HCT116 (cell line): ENCODE results near the gene AEBP2. TPM values are rescaled to one million over a fixed set of nuclear protein-coding genes. Genes with fewer than 3 reads are reported as not detected.

Experiments
- ATAC-seq: fragments of 200-7000 bp; cut with Tn5 transposase; 2 replicates; pipeline ENCODE4 v1.9.1; 2020; ENCODE audit warnings: mild to moderate bottlenecking, moderate library complexity
- BruUV-seq: library from RNA; stranded (reverse); fragments of 400-500 nt; replicated peaks from 2 replicates; lab custom pipeline; 2021; lab: Mats Ljungman, UMichigan
- CTCF ChIA-PET: fragments of 300-600 bp; sonication (Branson Sonifier 250); formaldehyde crosslinking; loops from one replicate; lab custom pipeline; 2021; ENCODE audit warnings: antibody characterized with exemption; lab: Charles Lee
- POLR2A ChIA-PET: fragments of 300-600, 350-600 bp; sonication (Branson Sonifier 250); formaldehyde crosslinking; loops from one replicate; lab custom pipeline; 2021; ENCODE audit warnings: antibody characterized with exemption; lab: Charles Lee
- RAD21 ChIA-PET, 2 experiments: fragments of 300-600 bp; sonication (Branson Sonifier 250); formaldehyde crosslinking; loops; one replicate each; lab custom pipeline; 2023; ENCODE audit warnings: low total read pairs in 2 of 2; ENCODE audit not compliant: uncharacterized antibody in 2 of 2, unreplicated experiment in 2 of 2, low non-redundant PET in 1 of 2; lab: Charles Lee
- DNase-seq: peaks from one replicate; pipeline ENCODE4 v3.0.0-alpha.2; 2010; ENCODE audit warnings: low read depth, low spot score
- H2AFZ ChIP-seq: fragments of 200-600 bp; shearing (Covaris generic), sonication (generic); 2 replicates; pipeline ENCODE4 v1.6.1; 2017; ENCODE audit warnings: low read depth, mixed run types, mixed read lengths, antibody characterized with exemption, low read length; ENCODE audit not compliant: poor library complexity, severe bottlenecking
- H3K27ac ChIP-seq: 2 replicates; pipeline ENCODE4 v1.5.1; 2012; ENCODE audit warnings: low read depth, low read length
- H3K27me3 ChIP-seq: fragments of 200-600 bp; sonication (generic); 2 replicates; pipeline ENCODE4 v1.6.1; 2016; ENCODE audit warnings: mixed run types, low read length, mixed read lengths; ENCODE audit not compliant: insufficient read depth
- H3K36me3 ChIP-seq, 2 experiments: fragments of 200-500 bp in 1 of 2; fragments of 200-600 bp in 1 of 2; sonication (Bioruptor generic) in 1 of 2; sonication (generic) in 1 of 2; 2 replicates each; pipeline versions ENCODE4 v1.5.1 to v1.6.1; 2014 to 2016; ENCODE audit warnings: low read length in 2 of 2, inconsistent platforms in 1 of 2, mixed read lengths in 1 of 2, mixed run types in 1 of 2; ENCODE audit not compliant: insufficient read depth in 2 of 2, control insufficient read depth in 1 of 2
- H3K4me1 ChIP-seq, 2 experiments: fragments of 200-600 bp in 1 of 2; sonication (generic) in 1 of 2; 2 replicates each; pipeline versions ENCODE4 v1.5.1 to v1.6.1; 2012 to 2017; ENCODE audit warnings: low read length in 2 of 2, inconsistent platforms in 1 of 2, mild to moderate bottlenecking in 1 of 2, mixed read lengths in 1 of 2, mixed run types in 1 of 2, moderate library complexity in 1 of 2; ENCODE audit not compliant: insufficient read depth in 2 of 2, control insufficient read depth in 1 of 2
- H3K4me2 ChIP-seq: fragments of 200-600 bp; sonication (generic); 2 replicates; pipeline ENCODE4 v1.6.1; 2017; ENCODE audit warnings: mixed run types, low read length, mixed read lengths
- H3K4me3 ChIP-seq, 2 experiments: fragments of 200-600 bp in 1 of 2; sonication (generic) in 1 of 2; replicated peaks in 1 of 2; 2 replicates each; pipeline ENCODE4 v1.5.1; 2011 to 2016; ENCODE audit warnings: low read length in 2 of 2, control low read depth in 1 of 2, low read depth in 1 of 2, mild to moderate bottlenecking in 1 of 2, mixed read lengths in 1 of 2, mixed run types in 1 of 2
- H3K79me2 ChIP-seq: fragments of 200-600 bp; sonication (generic); 2 replicates; pipeline ENCODE4 v1.6.1; 2017; ENCODE audit warnings: mild to moderate bottlenecking, mixed run types, low read length, moderate library complexity, mixed read lengths; ENCODE audit not compliant: insufficient read depth
- H3K9ac ChIP-seq: fragments of 200-600 bp; sonication (generic); 2 replicates; pipeline ENCODE4 v1.6.1; 2016; ENCODE audit warnings: low read length, mixed read lengths
- H3K9me2 ChIP-seq: fragments of 200-600 bp; sonication (generic), shearing (Covaris generic); 2 replicates; pipeline ENCODE4 v1.6.1; 2017; ENCODE audit warnings: mixed run types, mild to moderate bottlenecking, moderate library complexity; ENCODE audit not compliant: insufficient read depth
- H3K9me3 ChIP-seq, 2 experiments: fragments of 200-500 bp in 1 of 2; fragments of 200-600 bp in 1 of 2; sonication (Bioruptor generic) in 1 of 2; sonication (generic) in 1 of 2; 2 replicates each; pipeline ENCODE4 v1.6.1; 2014 to 2017; ENCODE audit warnings: low read length in 2 of 2, mixed read lengths in 2 of 2, inconsistent platforms in 1 of 2, low read depth in 1 of 2, mild to moderate bottlenecking in 1 of 2, mixed run types in 1 of 2, moderate library complexity in 1 of 2; ENCODE audit not compliant: control insufficient read depth in 1 of 2, insufficient read depth in 1 of 2
- H4K20me1 ChIP-seq: fragments of 200-600 bp; sonication (generic), shearing (Covaris generic); 2 replicates; pipeline ENCODE4 v1.6.1; 2017; ENCODE audit warnings: mixed run types, mild to moderate bottlenecking, moderate library complexity; ENCODE audit not compliant: insufficient read depth
- ATF3 ChIP-seq: IDR thresholded peaks from 2 replicates; pipeline ENCODE4 v1.6.1; 2012
- CTCF ChIP-seq, 3 experiments: fragments of 200-600 bp in 1 of 3; sonication (generic) in 1 of 3; IDR thresholded peaks in 2 of 3; conservative IDR thresholded peaks in 1 of 3; 2 replicates each; pipeline ENCODE4 v1.5.1; 2012 to 2017; ENCODE audit warnings: low read depth in 2 of 3, low read length in 2 of 3, antibody characterized with exemption in 1 of 3, borderline replicate concordance in 1 of 3, control low read depth in 1 of 3, mild to moderate bottlenecking in 1 of 3, mixed read lengths in 1 of 3, mixed run types in 1 of 3, moderate library complexity in 1 of 3; ENCODE audit not compliant: insufficient read depth in 1 of 3
- EGR1 ChIP-seq: IDR thresholded peaks from 2 replicates; pipeline ENCODE4 v1.6.1; 2012; ENCODE audit warnings: low read depth
- EZH2phosphoT487 ChIP-seq: fragments of 200-600 bp; IDR thresholded peaks from 2 replicates; pipeline ENCODE4 v1.6.1; 2018; ENCODE audit warnings: antibody characterized with exemption, borderline replicate concordance
- FOSL1 ChIP-seq: IDR thresholded peaks from 2 replicates; pipeline ENCODE4 v1.6.1; 2012; ENCODE audit warnings: low read depth
- JUND ChIP-seq: IDR thresholded peaks from 2 replicates; pipeline ENCODE4 v1.6.1; 2012
- POLR2AphosphoS5 ChIP-seq: IDR thresholded peaks from 2 replicates; pipeline ENCODE4 v1.6.1; 2011; ENCODE audit warnings: mild to moderate bottlenecking, low read depth, low read length, moderate library complexity
- RAD21 ChIP-seq: IDR thresholded peaks from 2 replicates; pipeline ENCODE4 v1.6.1; 2012; ENCODE audit warnings: low read depth, mild to moderate bottlenecking
- SP1 ChIP-seq: IDR thresholded peaks from 2 replicates; pipeline ENCODE4 v1.6.1; 2012; ENCODE audit warnings: low read depth
- TCF7L2 ChIP-seq: IDR thresholded peaks from 2 replicates; pipeline ENCODE4 v1.7.0; 2011; ENCODE audit warnings: borderline replicate concordance, inconsistent platforms; ENCODE audit not compliant: insufficient read depth, insufficient read length; ENCODE audit errors: extremely low read depth
- ZBTB33 ChIP-seq: IDR thresholded peaks from 2 replicates; pipeline ENCODE4 v1.6.1; 2011; ENCODE audit warnings: mild to moderate bottlenecking, low read length, moderate library complexity; ENCODE audit not compliant: insufficient replicate concordance; ENCODE audit errors: extremely low read depth
- intact Hi-C: fragments of 100-400 bp; cut with micrococcal nuclease; formaldehyde crosslinking; loops from 2 replicates; pipeline ENCODE4 v1.10.0; 2022
- total RNA-seq: library from RNA; stranded (reverse); gene quantifications from one replicate; pipeline ENCODE4 v1.2.1, GENCODE V29; 2021; ENCODE audit not compliant: unreplicated experiment

AEBP2 gene
- total RNA-seq, 1 experiment from 2014 or later: 44.6 TPM

GRCh38 chr12:19482036-19482435, 42.7 kb downstream of the AEBP2 start:
- H3K79me2 ChIP-seq: peaks cover 99% of the 10 kb centered on the region
- TF ChIP-seq EGR1: no peak
- TF ChIP-seq POLR2AphosphoS5: no peak
- no peak for TF ChIP-seq RAD21
- no peak for TF ChIP-seq JUND
- no peak for TF ChIP-seq SP1
- TF ChIP-seq EZH2phosphoT487: no peak
- 0 out of 2 replicates have a peak, but pooled peaks cover 7% of the 10 kb centered on the region for H4K20me1 ChIP-seq
- ATAC-seq (no peak), DNase-seq (no peak)
- no peak overlapping the region for H3K4me3 ChIP-seq
- RAD21 ChIA-PET: no interaction called here
- POLR2A ChIA-PET: no interaction called here
- no peaks in the 10 kb centered on the region for H3K9me3 ChIP-seq
- no peak overlapping the region for H3K9ac ChIP-seq
- CTCF ChIA-PET: no interaction called here
- H3K9me2 ChIP-seq: no peaks in the 10 kb centered on the region
- H3K4me1 ChIP-seq: no peaks in the 10 kb centered on the region; a peak in 1 of 4 replicates
- 0 out of 4 replicates have a peak, but pooled peaks cover 0 to 6% of the 10 kb centered on the region in 2 experiments for H3K36me3 ChIP-seq
- intact Hi-C loops: no loop called here
- BruUV-seq: no TSS peak
- H3K4me2 ChIP-seq: no peak overlapping the region
- H3K27me3 ChIP-seq: no peaks in the 10 kb centered on the region
- H2AFZ ChIP-seq: no peak overlapping the region
- no peak overlapping the region for H3K27ac ChIP-seq

- no peak overlapping the region for H3K4me2 ChIP-seq
These were observed 43.3 kb downstream of the AEBP2 start for GRCh38 chr12:19482551-19483109.

More at GRCh38 chr12:19482551-19483109, 43.3 kb downstream of the AEBP2 start:
- H3K9me2 ChIP-seq: no peaks in the 10 kb centered on the region
- BruUV-seq: no TSS peak
- RAD21 ChIA-PET: no interaction called here
- CTCF ChIA-PET: no interaction called here
- H3K27me3 ChIP-seq: no peaks in the 10 kb centered on the region
- H3K9ac ChIP-seq: no peak overlapping the region
- no peak for TF ChIP-seq FOSL1
- no peak for TF ChIP-seq CTCF (IDR thresholded peaks at IDR 0.05 in 2 of 3, conservative IDR thresholded peaks at IDR 0.05 in 1 of 3; ENCODE audit: borderline replicate concordance in 1 of 3, insufficient read depth in 1 of 3, low read depth in 2 of 3, low read length in 2 of 3)
- no peak for TF ChIP-seq RAD21
- TF ChIP-seq EZH2phosphoT487: no peak
- no peak for TF ChIP-seq ATF3
- TF ChIP-seq JUND: no peak
- no peak for TF ChIP-seq ZBTB33
- TF ChIP-seq TCF7L2: no peak
- no peak for TF ChIP-seq EGR1
- no peak overlapping the region for H3K4me3 ChIP-seq
- no peak for DNase-seq
- H3K79me2 ChIP-seq: peaks cover 99% of the 10 kb centered on the region
- no peak overlapping the region for H3K27ac ChIP-seq
- H2AFZ ChIP-seq: no peak overlapping the region
- ATAC-seq: no peak
- POLR2A ChIA-PET: no interaction called here
- H3K4me1 ChIP-seq: no peaks in the 10 kb centered on the region; a peak in 1 of 4 replicates
- H3K36me3 ChIP-seq: 0 out of 4 replicates have a peak, but pooled peaks cover 0 to 6% of the 10 kb centered on the region in 2 experiments
- H4K20me1 ChIP-seq: 0 out of 2 replicates have a peak, but pooled peaks cover 4% of the 10 kb centered on the region
- intact Hi-C loops: no loop called here
- no peaks in the 10 kb centered on the region for H3K9me3 ChIP-seq
